Thoracic aorta (tissue), 2 donors: ENCODE measurements around the gene ECSIT. TPM values are rescaled to one million over a fixed set of nuclear protein-coding genes. Genes with fewer than 3 reads are reported as not detected.

Experiments used
- ATAC-seq: fragments of 150-250 bp; one replicate; pipeline ENCODE4 v1.8.0; 2017; ENCODE audit warnings: low read depth; ENCODE audit not compliant: insufficient number of reproducible peaks, low FRiP score
- DNase-seq: peaks from one replicate; pipeline ENCODE4 v3.0.0-alpha.2; 2020; ENCODE audit warnings: low spot score
- H3K27ac ChIP-seq, 2 donors: fragments of 200-600 bp; sonication (generic); 1 replicate in 1 of 2; 2 replicates in 1 of 2; pipeline ENCODE4 v1.5.1; 2016; ENCODE audit warnings: mild to moderate bottlenecking in 2 of 2, moderate library complexity in 2 of 2
- H3K27me3 ChIP-seq: fragments of 200-600 bp; sonication (generic); replicated peaks from 2 replicates; pipeline ENCODE4 v1.6.0; 2016; ENCODE audit warnings: mild to moderate bottlenecking; ENCODE audit not compliant: insufficient read depth
- H3K36me3 ChIP-seq: fragments of 200-600 bp; sonication (generic); one replicate; pipeline ENCODE4 v1.5.1; 2016
- H3K4me1 ChIP-seq, 2 donors: fragments of 200-600 bp; sonication (generic); 1 replicate in 1 of 2; 2 replicates in 1 of 2; pipeline versions ENCODE4 v1.5.1 to v1.6.0; 2016; ENCODE audit warnings: low read depth in 2 of 2, mild to moderate bottlenecking in 1 of 2; ENCODE audit not compliant: control insufficient read depth in 1 of 2
- H3K4me3 ChIP-seq: fragments of 200-600 bp; sonication (generic); 2 replicates; pipeline ENCODE4 v1.5.1; 2016; ENCODE audit warnings: mild to moderate bottlenecking
- H3K9me3 ChIP-seq: fragments of 200-600 bp; sonication (generic); 2 replicates; pipeline ENCODE4 v1.5.1; 2016
- CTCF ChIP-seq: fragments of 200-600 bp; sonication (generic); IDR thresholded peaks from one replicate; pipeline ENCODE4 v1.5.1; 2019; ENCODE audit warnings: antibody characterized with exemption
- total RNA-seq, 2 donors: library from RNA; depleted of rRNA; stranded (reverse); fragments of >200 nt; gene quantifications; one replicate each; pipeline versions ENCODE4 v1.1.0 to v1.2.3, GENCODE V29; 2016

The ECSIT gene
- total RNA-seq, 2 donors from 2014 or later = 40.4 to 44.1 TPM

GRCh38 chr19:11489378-11489777 is 39.6 kb downstream of the ECSIT start:
- TF ChIP-seq CTCF = no peak
- Histone ChIP-seq H3K36me3 (peaks cover 11% of the 10 kb centered on the region), H3K4me1 (no peaks in the 10 kb centered on the region), H3K4me3 (no peak overlapping the region), H3K9me3 (no peaks in the 10 kb centered on the region), H3K27me3 (no peaks in the 10 kb centered on the region), H3K27ac (no peak overlapping the region)
- no peak for DNase-seq
- ATAC-seq = no peak

GRCh38 chr19:11486661-11487503 is 42.1 kb downstream of the ECSIT start:
- no peaks in the 10 kb centered on the region for H3K9me3 ChIP-seq
- H3K27ac ChIP-seq = no peak overlapping the region
- ATAC-seq (no peak), DNase-seq (no peak)
- peaks cover 4% of the 10 kb centered on the region for H3K27me3 ChIP-seq
- H3K4me1 ChIP-seq = peaks cover 6 to 14% of the 10 kb centered on the region in 2 donors
- no peak overlapping the region for H3K4me3 ChIP-seq
- no peak for TF ChIP-seq CTCF
- H3K36me3 ChIP-seq = peaks cover 4% of the 10 kb centered on the region

GRCh38 chr19:11485245-11485837 is 43.6 kb downstream of the ECSIT start:
- Histone ChIP-seq H3K9me3 (no peaks in the 10 kb centered on the region), H3K4me1 (peaks cover 6 to 16% of the 10 kb centered on the region in 2 donors), H3K4me3 (no peak overlapping the region), H3K36me3 (peaks cover 4% of the 10 kb centered on the region), H3K27me3 (peaks cover 7% of the 10 kb centered on the region), H3K27ac (no peak overlapping the region)
- no peak for DNase-seq
- TF ChIP-seq CTCF = no peak
- ATAC-seq = no peak

- peaks cover 8% of the 10 kb centered on the region for H3K27me3 ChIP-seq
- no peak for ATAC-seq
Measured at GRCh38 chr19:11483366-11484111, 45.4 kb downstream of the ECSIT start.

More at GRCh38 chr19:11483366-11484111, 45.4 kb downstream of the ECSIT start:
- Histone ChIP-seq H3K36me3 (no peaks in the 10 kb centered on the region), H3K27ac (no peak overlapping the region), H3K4me1 (peaks cover 10 to 22% of the 10 kb centered on the region in 2 donors), H3K4me3 (no peak overlapping the region), H3K9me3 (no peaks in the 10 kb centered on the region)
- no peak for TF ChIP-seq CTCF
- no peak for DNase-seq
